Epidermal melanocyte (primary cell): Measurements from ENCODE around the gene IQCE.
"Not testable (repeated sequence)": the region's sequence is repeated elsewhere in the genome, so short reads cannot be mapped to it uniquely, and the experiment has no call there.

Experiments
- DNase-seq: peaks from one replicate; pipeline ENCODE4 v3.0.0; 2011; ENCODE audit warnings: low spot score; ENCODE audit not compliant: insufficient read length

Gene IQCE

GRCh38 chr7:2521341-2521745 lies 37.4 kb upstream of the IQCE start:
- no peak for DNase-seq

DNA sequence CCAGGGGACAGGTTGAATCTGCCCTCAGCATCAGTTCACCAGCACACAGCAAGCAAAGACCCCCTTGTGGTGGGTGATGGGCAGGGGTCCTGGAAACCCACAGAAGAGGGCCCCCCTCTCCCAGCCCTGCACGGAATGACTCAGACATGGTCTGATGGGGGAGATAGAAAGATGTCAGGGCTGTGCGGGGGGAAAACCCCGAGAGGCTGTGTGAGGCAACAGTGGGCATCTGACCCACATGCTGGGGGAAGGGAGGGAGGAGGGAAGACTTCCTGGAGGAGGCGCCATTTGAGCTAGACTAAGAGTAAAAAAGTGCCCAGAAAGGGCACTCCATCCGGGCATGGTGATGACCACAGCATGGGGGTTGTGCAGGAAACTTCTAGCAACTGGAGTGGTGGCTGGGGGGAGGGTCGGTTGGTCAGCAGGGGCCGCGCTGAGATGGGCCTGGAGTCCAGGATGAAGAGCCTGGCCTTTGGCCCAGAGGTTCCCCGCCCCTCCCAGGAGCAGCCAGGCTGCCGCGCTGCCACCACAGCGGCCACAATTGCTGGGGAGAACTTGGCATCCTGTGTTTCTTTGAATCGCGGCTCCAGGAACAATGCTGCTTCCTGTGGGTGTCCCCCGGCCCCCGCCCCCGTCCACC lies 36.7 kb upstream of the IQCE start:
- no peak for DNase-seq

GRCh38 chr7:2522780-2523433 lies 35.9 kb upstream of the IQCE start:
- DNase-seq = peak; percentile 88

- DNase-seq = no peak
Observed at GRCh38 chr7:2523461-2523936, 35.3 kb upstream of the IQCE start.

GRCh38 chr7:2523941-2524807 lies 34.6 kb upstream of the IQCE start:
- DNase-seq = no peak

DNA sequence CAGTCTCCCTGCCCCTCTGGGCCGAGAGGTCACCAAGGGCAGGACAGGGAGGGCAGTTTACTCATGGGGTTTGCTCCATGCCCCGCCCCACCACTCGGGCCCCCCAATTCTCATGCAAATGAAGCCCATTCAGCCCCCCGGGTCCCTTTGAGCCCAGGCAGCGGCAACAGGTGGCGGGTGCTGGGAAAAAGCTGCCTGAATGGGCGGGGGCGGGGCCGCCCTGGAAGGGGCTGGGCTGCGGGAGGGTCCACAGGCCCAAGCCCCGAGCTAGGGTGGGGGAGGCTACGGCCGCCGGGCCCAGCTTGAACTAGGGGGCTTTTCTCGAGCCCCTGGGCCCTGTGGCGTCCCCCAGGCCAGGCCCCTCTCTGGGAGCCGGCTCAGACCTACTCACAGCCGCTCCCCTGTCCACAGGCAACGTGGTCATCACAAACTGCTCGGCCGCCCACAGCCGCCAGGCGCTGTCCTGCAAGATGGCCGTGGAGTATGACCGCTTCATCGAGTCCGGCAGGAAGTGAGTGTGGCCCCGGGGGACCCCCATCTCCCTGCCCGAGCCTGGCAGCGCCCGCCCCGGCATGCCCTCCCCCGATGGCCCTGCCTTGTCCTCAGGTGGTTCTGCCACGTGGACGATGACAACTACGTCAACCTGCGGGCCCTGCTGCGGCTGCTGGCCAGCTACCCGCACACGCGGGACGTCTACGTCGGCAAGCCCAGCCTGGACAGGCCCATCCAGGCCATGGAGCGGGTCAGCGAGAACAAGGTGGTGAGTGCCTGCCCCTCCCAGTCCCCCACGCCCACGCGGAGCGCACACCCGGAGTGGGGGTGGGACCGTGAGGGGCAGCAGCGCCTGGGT lies 33.7 kb upstream of the IQCE start:
- no peak for DNase-seq

GRCh38 chr7:2525658-2526630 lies 32.8 kb upstream of the IQCE start:
- no peak for DNase-seq

- DNase-seq = no peak
Observed at GRCh38 chr7:2526659-2527504, 31.9 kb upstream of the IQCE start.

- DNase-seq = no peak
Observed at GRCh38 chr7:2527505-2528467, 31.0 kb upstream of the IQCE start.

- DNase-seq = no peak
Observed at GRCh38 chr7:2528481-2529095, 30.2 kb upstream of the IQCE start.

DNA sequence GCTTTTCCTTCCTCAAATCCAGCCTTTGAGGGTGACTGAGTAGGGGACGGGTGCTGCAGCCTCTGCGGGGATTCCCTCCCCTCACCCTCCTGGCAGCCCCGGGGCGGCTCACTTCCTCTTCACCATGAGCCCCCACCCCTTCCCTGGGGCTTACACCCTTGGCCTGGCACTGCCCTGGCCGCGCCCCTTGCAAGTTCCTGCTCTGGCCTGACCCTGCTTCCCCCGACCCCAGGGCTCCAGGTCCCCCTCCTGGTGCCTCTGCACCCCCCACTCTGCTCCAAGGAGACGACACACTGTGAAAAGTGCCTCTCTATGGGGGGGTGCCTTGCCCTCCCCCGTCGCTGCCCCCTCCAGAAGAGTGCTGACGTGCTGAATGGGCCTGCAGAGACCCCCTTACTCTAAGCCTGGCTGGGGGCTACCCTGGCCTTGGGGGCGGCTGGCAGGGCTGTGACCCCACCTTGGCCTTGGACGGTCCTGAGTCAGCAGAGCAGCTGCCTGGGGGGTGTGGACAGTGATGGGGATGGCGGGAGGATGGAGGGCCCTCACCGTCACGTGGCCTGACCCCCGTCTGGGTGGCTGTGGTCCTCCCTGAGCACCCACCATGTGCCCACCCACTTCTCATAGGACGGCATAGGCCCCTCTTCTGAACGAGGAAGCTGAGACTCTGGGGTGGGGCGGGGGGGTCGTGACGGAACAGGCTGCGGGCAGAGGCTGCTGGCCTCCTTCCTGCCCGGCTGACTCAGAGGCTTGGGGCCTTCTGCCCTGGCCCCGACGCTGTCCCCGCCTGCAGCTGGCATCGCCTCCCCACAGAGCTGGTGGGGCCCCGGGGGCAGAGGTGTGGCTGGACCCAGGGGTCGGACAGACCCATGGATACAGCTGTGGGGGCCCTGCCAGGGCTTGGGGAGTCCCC lies 29.4 kb upstream of the IQCE start:
- DNase-seq = no peak

DNA sequence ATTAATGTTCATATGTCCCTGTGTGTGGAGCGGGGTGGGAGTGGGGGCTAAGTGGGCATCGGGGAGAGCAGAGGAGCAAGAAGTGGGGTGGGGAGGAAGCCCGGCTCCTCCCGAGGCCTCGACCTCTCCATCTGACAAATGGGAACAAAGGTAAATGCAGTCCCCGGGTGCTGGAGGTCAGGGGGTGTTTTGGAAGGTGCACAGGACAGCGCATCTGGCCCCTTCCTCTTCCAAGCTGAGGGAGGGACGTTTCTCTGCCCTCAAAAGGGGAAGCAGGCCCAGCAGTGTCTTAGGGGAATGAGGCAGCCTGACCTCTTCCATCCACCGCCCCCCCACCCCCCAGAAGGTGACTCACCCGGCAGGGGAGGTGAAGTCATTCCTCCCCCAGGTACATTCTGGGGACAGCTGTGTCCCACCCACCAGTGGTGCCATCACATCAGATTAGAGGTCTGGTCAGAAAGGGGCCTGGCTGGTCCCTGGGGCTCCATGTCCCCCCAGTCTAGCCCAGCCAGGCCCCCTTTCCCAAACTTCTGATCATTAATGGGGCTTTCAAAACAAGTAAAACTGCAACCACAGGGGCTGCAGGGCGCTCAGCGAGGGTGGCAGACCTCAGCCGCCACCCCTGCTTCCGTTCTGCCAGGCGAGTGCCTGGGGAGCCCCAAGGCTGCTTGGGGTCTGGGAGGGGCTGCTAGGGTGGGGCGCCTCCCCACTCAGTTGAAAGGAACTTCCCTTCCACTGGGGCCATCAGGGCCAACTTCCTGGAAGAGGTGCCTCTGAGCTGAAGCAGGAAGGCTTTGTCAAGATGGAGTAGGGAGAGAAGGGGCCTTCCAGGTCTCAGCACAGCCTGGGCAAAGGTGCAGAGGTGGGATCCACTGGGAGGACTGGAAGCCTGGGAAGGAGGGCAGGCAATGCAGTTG lies 28.4 kb upstream of the IQCE start:
- no peak for DNase-seq

DNA sequence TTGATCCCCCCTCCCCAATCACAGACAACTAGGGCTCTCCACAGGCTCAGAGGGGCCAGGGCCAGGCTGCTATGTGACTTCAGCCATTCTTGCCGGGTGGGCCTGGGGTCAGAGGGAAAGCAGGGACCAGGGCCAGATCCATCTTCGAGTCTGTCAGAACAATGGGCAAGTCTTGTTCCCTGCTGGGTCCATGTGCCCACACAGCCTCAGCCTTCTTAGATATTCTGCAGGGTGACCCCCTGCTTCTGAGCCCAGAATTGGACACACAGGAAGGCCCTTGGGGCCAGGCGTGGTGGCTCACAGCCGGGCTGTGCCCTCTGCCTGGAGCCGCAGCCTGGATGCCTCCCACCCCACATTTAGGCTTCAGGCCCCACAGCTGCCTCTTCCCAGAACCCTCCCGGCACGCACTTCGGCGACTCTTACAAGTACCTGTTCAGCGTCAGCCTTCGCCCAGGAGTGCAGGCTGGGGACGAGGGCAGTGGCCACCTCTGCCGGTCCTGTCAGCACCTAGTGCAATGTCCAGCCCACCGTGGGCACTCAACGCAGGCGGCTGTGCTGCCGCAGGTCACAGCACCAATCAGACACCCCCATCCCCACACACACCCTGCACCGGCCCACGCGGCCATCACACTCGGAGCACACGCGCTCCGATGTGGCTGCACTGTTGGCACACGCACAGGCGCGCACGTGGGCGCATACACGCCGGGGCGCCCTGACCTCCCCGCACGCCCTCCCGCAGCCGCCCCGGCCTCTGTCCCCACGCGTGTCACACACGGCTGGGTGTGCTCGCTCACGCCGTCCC lies 27.6 kb upstream of the IQCE start:
- DNase-seq = not testable (repeated sequence)

DNA sequence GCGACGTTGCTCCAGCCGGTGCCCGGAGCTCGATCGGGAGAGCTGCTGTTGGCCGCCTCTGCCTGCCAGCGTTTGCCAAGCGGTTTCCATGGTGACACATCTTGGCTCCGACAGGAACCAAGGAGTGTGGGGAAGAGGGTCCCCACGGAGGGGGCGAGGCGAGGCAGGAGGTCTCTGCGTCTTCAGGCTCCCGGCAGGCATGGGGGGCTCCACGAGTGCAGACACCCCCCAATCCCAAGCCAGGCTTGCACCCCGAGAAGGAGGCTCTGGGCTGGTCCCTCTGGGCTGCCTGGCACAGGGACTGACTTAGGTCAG lies 27.0 kb upstream of the IQCE start:
- not testable (repeated sequence) for DNase-seq
